ENCODE results near the gene PRKCH. TPM values are rescaled to one million over a fixed set of nuclear protein-coding genes. Genes with fewer than 3 reads are reported as not detected.
"Not testable (repeated sequence)": the region's sequence is repeated elsewhere in the genome, so short reads cannot be mapped to it uniquely, and the experiment has no call there.

Gene PRKCH
- polyA plus RNA-seq, 3 donors = 5.1 to 19.7 (median 10.1) TPM

DNA sequence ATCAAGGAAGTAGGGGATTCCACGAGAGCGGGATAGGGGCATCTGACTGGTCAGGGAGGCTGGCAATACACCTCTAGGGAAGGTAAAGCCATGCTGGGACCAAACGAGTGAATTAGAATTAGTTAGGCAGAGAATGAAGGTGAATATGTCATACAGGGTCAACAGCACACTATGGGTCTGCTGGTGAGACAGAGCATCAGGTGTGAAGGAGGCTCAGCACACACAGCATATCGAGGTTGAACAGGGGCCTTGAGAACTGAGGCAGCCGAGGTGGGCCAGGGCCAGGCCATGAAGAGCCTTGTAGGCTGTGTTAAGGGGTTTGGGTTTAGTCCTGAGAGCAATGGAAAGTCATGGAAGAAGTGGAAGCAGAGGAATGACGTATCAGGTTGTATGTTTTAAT lies 137.8 kb downstream of the PRKCH start:
- 84 to 88% (median 86%) methylated on average over 6 of the region's 6 CpGs for WGBS, 3 donors
- H3K27ac ChIP-seq (ENCODE audit: low read depth, low read length) = no peak overlapping the region

DNA sequence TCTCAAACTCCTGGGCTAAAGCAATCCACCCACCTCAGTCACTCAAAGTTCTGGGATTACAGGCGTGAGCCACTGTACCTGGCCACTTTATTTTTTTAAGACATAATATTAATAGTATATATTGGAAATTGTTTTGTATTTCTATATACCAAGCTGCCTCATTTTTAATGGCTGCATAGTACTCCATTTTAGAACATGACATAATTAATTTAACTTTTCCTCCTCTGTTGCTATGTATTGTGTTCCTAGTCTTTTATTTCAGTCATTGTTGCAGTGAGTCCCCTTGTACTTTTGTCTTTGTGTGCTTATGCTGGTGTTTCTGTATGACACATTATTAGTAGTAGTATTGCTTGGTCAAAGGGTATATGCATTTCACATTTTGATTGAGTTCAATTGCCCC lies 138.7 kb downstream of the PRKCH start:
- no peak overlapping the region for H3K27ac ChIP-seq (ENCODE audit: low read depth, low read length)
- WGBS, 3 donors = 97 to 100% (median 100%) methylated on average over 1 of the region's 1 CpG

DNA sequence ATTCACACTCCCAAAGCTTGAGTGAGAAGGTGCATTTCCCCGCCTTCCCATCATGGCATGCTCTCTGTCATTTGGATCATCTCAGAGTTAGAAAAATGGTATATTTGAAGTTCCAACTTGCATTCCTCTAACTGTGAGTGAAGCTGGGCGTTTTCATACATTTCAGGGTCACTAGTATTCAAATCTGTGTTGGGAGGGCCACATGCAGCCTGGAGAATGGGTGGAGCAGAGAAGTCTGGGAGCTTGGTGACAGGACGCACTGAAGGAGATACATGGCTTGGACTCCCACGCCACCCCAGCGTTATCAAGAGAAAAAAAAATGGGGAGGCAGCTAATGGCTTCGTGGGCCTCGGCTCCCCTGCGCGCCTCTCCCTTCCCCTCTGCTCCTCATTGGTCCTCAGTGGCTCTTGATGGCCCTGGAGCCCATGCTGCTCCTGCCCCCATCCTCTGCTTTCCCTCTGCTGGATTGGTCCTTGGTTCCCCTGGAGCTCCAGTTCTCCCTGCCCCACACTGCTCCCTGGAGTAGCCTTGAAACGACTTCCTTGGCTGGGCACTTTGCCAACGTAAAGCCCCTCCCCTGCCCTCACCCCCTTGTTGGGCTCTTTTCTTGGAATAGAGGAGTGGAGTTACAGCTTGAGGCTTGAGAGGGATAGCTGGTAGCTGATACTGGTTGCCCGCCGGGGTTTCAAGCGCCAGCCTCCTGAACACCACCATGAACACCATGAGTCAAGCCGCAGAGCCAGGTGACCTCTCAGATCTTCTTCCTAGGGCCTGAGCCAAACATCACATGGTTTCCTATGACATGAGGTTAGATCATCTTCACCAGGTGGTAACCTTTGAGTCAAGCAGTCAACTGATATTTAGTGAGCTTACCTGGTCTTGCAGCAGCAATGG lies 139.6 kb downstream of the PRKCH start:
- WGBS, 3 donors = 71 to 79% (median 74%) methylated on average over 15 of the region's 15 CpGs

DNA sequence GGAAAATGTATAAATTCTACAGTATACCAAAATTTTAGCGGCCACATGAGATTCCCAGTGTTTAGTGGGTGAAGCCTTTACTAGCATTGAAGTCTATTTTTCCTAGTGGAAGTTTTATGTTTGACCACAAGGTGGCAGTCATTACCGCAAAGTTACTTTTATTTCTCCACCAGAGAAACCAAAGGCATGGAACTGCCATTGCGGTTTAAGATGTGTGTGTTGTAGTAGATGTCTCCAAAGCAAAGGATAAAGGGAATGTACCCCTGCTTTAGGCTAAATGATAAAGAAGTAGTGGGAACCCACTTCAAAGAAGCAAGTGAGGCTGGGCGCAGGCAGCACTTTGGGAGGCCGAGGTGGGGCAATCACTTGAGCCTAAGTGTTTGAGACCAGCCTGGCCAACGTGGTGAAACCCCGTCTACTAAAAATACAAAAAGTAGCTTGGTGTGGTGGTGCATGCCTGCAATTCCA lies 140.5 kb downstream of the PRKCH start:
- no peak overlapping the region for H3K27ac ChIP-seq (ENCODE audit: low read depth, low read length)
- WGBS, 3 donors = 49 to 56% (median 50%) methylated on average over 7 of the region's 7 CpGs

More for the DNA sequence above, 139.6 kb downstream of the PRKCH start:
- no peak overlapping the region for H3K27ac ChIP-seq (ENCODE audit: low read depth, low read length)

DNA sequence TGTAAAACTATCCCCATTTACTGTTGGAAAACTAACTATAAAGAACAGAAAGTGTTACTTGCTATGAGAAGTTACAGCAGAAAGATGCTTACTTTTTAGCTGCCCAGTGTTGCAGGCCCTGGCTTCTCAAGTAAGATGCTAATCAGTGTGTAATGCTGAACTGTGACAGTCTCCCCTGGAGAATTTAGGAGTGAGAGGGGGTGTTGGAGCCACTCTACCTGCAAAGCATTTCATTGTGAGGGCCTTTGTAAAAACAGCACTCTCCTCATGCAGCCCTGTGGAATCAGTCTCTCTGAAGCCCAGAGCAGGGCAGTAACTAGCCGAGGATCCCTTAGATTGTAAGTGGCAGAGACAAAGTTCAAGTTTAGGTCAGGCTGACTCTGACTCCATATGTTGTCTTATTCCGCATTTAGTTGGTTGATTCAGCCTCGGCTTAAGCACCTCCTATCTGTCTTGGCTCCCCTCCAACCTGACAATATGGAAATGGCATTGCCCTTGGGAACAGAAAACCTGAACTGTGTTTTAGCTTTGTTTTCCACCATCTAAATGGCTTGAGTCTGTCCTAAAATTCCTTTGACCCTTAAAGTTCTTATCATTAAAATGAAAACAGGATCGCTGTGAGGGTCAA lies 141.3 kb downstream of the PRKCH start:
- H3K27ac ChIP-seq (ENCODE audit: low read depth, low read length) = no peak overlapping the region
- WGBS, 3 donors = 45 to 74% (median 73%) methylated on average over 4 of the region's 4 CpGs

DNA sequence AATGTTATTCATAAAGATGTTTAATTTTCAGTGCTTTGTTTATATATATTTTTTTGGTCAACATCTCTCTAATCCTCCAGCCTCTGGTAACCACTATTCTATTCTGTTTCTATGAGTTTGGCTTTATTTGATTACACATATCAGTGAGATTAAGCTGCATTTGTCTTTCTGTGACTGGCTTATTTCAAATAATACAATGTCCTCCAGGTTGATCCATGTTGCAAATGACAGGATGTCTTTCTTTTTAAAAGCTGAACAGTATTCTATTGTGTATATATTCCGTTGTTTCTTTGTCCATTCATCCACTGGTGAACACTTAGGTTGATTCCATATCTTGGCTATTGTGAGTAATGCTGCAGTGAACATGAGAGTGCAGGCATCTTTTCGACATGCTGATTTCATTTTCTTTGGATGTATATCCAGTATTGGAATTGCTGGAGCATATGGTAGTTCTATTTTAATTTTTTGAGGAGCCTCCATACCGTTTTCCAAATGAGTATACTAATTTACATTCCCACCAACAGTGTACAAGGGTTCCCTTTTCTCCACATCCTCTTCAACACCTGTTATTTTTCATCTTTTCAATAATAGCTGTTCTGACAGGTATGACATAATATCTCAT lies 142.4 kb downstream of the PRKCH start:
- no peak overlapping the region for H3K27ac ChIP-seq (ENCODE audit: low read depth, low read length)
- 86 to 93% (median 93%) methylated on average over 3 of the region's 3 CpGs for WGBS, 3 donors

DNA sequence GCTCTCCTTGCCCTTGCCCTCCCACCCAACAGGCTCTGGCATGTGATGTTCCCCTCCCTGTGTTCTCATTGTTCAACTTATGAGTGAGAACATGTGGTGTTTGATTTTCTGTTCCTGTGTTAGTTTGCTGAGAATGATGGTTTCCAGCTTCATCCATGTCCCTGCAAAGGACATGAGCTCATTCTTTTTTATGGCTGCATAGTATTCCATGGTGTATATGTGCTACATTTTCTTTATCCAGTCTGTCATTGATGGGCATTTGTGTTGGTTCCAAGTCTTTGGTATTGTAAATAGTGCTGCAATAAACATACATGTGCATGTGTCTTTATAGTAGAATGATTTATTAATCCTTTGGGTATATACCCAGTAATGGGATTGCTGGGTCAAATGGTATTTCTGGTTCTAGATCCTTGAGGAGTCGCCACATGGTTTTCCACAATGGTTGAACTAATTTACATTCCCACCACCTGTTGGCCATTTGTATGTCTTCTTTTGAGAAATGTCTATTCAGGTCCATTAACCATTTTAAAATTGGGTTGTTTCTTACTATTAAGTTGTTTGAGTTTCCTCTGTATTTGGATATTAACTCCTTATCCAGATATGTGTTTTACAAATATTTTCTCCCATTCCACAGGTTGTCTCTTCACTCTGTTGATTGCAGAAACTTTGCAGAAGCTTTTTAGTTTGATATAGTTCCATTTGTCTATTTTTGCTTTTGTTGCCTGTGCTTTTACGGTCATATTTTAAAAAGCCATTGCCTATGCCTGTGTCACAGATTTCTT lies 143.4 kb downstream of the PRKCH start:
- H3K27ac ChIP-seq (ENCODE audit: low read depth, low read length) = not testable (repeated sequence)
- 80 to 100% (median 97%) methylated on average over 2 of the region's 2 CpGs for WGBS, 3 donors

DNA sequence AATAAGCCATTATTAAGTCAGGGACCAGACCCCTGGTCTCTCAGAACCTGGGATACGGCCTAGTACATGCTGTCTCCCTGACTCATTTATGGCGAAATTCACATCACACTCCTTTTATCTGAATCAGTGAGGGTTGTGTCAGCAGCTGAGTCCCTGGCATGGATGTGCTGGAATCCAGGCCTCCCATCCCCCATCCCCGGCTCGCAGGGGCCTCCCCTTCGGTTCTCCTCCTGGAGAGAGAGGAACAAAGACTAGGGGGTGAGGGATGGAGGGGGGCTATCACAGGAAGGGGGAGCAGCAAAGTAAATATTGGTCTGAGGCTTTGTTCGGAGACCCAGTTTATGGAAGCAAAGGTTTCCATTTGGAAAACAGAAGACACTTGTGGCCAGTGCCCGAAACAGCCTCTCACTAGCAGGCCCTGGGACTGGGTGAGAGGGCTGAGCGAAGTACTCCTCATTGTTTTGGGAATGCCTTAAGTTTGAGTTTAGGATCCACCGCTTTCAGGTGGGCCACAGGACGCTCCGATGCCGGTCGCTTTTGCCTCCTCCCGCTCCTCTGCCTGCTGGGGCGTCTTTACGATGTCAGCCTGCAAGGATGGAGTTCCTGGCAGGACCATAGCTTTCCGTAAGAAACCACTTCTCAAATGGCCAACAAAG lies 145.0 kb downstream of the PRKCH start:
- WGBS, 3 donors = 76 to 82% (median 78%) methylated on average over 17 of the region's 17 CpGs
- no peak overlapping the region for H3K27ac ChIP-seq (ENCODE audit: low read depth, low read length)

DNA sequence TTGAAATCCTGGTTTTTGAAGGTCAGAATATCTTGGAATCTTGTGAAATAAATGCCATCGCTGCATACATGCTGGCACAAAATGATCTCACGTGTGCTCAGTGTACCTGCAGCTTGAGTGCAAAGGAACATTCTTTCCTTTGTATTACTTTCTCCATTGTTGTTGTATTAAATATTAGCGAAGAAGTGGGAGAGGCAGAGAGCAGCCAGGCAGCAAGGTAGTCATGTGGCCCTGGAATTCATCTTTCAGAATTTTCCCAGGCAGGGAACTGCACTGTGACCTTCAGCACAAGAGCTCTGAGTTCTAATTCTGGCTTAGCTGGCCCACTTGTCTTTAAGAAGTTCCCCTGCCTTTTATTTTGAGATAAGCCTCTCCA lies 145.5 kb downstream of the PRKCH start:
- 82 to 96% (median 94%) methylated on average over 3 of the region's 3 CpGs for whole genome bisulfite sequencing, 3 donors
- no peak overlapping the region for H3K27ac ChIP-seq (ENCODE audit: low read depth, low read length)

DNA sequence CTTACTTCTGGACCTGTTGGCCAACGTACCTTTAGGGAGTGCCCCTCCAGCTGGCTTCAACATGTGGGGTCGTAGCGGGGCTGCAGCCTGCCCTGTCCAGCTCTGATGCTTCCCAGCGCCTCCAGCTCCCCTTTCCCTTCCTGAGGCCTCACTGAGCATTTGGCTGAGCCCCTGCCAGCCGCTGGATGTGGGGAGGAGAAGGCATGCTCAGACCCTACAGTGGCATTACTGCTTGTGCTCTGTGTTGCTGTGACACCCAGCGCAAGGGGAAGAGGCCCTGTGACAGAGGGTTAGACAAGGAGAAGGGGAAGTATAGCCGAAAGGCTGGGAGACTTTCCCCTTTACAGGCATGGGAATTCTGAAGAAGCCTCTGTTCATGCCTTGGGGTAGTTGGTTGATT lies 145.9 kb downstream of the PRKCH start:
- 71 to 96% (median 77%) methylated on average over 7 of the region's 7 CpGs for WGBS, 3 donors
- H3K27ac ChIP-seq (ENCODE audit: low read depth, low read length) = no peak overlapping the region

DNA sequence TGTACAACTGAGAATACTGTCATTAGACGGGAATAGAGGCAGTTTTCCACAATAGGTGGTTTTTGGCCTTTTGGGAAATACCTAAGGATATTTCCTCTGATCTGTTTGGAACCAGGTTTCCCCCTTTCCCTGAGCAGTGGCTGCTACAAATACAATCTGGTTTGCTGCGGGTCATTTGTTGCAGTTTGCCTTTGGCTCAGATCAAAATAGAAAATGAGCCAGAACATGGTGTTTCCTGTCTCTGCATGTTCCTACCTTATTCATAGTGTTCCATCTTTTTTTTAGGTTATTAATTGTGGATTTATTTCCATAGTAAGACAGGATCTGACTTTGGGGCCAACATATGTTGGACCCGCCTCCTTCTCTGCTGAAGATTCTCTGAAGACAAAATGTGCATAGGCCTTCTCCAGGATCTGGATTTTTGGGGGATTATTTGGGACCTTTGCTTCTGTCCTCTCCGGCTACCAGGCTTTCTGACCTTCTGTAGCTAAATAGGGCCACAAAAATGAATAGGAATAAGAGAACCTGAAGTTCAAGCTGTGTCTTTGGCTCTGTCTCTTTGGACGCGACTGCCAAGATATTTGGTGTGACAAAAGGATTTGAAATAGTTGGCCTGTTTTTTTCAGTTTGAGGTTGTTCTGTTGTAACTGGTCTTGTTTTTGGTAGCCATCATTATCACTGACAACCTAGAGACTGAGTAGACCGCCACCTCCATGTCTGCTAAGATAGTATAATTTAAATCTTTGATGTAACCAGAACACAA lies 146.9 kb downstream of the PRKCH start:
- 87 to 93% (median 89%) methylated on average over 7 of the region's 7 CpGs for WGBS, 3 donors
- H3K27ac ChIP-seq (ENCODE audit: low read depth, low read length) = no peak overlapping the region

DNA sequence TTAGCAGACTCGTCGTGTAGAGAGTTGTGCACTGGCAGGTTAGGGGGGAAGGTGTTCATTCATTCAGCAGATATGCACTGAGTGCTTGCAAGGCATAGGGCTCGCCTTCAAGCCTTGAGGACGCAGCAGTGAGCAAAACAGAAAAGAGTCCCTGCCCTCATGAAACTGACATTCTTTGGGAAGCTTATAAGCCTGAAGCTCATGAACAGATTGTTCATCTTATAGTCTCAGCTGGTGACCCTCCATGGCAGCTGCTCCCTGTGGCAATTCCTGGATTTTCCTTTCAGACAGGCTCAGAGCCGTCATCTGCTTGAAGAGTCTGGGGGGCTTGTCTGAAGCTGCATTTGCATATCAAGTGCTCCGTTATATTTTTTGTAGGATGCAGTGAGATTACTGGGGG lies 148.4 kb downstream of the PRKCH start:
- WGBS, 3 donors = 78 to 86% (median 86%) methylated on average over 6 of the region's 6 CpGs
- H3K27ac ChIP-seq (ENCODE audit: low read depth, low read length) = no peak overlapping the region

DNA sequence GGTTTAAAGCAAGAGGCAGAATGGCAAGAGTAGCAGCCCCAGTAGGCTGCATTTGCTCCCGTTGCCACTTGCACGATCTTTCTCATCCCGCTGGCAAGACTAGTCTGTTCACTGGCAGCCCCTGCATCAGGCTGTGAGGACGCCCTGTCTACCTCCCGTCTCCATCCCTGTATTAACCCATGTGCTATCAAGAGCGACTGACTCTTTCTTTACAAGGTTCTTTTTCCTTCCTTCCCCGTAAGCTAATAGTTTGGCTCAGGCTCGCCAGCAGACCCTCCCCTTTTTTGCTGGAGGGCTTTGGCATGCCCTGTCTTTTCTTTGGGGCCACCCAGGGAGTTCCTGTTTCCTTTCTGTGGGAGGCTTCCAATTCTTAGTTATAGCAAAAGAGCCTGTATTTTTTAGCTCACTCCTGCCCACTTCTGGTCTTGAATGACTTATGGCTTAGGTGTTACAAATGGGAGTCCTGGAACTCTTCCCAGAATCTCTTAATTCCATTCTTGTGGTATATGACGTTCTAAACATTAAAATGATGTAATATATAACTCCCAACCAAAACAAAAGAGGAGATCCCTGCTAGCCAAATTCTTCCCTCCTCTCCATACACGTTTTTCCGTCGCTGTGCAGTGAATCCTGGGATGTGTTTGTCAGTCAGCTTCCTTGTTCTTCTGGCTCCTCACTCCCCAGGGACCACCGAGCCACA lies 149.0 kb downstream of the PRKCH start:
- H3K27ac ChIP-seq (ENCODE audit: low read depth, low read length) = no peak overlapping the region
- WGBS, 3 donors = 19 to 55% (median 21%) methylated on average over 13 of the region's 13 CpGs

DNA sequence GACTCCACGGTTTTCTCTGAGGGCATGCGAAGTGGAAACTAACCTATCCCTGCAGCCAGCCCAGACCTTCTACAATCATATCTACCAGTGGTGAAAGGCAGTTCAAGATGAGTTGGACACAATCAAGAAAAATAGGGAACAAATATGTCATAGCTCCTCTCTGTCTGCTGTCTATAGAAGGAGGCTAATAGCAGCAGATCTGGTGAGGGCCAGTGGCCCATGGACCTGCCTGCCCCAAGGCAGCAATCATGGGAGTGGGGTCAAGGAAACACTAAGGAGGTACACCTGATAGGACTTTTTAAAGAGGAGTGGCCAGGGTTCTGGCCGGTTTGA lies 149.5 kb downstream of the PRKCH start:
- 61 to 65% (median 61%) methylated on average over 3 of the region's 3 CpGs for WGBS, 3 donors
- H3K27ac ChIP-seq (ENCODE audit: low read depth, low read length) = no peak overlapping the region

DNA sequence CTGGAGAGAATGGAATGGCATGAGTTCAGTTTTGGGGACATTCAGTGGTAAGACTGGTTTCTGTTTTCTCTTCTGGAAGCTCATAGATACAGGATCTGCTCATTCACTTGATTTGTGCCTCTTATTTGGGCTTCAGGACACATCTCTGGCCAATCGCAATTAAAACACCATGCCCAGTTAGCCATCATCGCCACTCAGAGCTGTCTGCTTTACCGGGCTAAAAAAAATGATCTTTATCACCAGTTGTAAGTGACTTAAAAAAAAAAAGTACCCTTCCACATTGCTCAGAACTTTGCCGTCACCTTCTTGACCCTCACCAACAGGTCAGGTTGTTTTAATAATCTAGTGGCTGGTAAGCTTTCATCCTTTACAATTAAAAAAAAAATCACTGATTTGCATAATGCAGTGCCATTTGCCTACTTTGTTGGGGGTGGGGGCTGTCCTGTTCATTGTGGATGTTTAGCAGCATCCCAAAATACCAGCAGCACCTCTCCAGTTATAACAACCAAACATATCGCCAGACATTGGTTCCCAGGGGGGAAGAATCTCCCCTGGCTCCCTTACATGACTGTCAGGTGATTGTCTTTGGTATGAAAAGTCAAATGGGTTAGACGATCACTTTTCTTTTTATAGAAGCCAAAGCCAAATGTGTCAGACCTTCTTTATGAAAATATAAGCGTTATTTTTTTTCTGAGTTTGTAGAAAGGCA lies 150.1 kb downstream of the PRKCH start:
- 55 to 71% (median 62%) methylated on average over 7 of the region's 7 CpGs for WGBS, 3 donors
- no peak overlapping the region for H3K27ac ChIP-seq (ENCODE audit: low read depth, low read length)

DNA sequence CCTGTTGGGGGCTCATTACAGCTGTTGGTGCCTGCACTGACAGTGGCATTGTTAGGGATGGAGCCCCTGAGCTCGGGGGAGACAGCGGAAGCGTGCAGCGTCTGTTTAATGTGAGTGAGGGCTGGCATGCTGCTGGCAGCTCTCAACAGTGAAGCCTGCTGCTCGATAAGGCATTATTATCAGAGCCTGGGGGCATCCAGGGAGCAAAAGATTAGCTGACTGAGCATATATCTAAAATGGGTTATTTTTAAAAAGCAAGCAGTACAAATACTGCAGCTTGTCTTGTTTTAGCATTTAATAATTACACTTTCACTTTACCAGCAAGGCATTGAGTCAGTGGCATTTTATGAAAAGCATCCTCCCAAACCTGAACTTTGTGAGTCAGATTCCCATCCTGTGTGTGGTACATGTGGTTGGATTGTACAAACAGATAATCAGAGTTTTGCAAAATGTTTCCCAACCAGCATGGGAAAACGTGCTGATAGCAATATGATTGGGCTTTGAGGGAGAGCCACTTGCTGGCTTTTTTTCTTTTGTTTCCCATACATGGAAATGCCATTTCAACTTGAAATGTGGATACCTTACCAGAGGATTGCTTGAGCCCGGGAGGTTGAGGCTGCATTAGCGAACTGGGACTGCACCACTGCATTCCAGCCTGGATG lies 150.8 kb downstream of the PRKCH start:
- WGBS, 3 donors = 27 to 44% (median 27%) methylated on average over 8 of the region's 8 CpGs
- no peak overlapping the region for H3K27ac ChIP-seq (ENCODE audit: low read depth, low read length)
